ENCODE measurements around the gene ALPG.
"Not testable (repeated sequence)": the region's sequence is repeated elsewhere in the genome, so short reads cannot be mapped to it uniquely, and the experiment has no call there.

Gene ALPG

GRCh38 chr2:232406556-232407310 lies at the start of gene ALPG:
Gene ALPG, plus strand, starts transcription at chr2:232406844. Its CDS starts 51 bp downstream, at chr2:232406895.
- no peak for DNase-seq (ENCODE audit: extremely low read depth in 1 of 2, low read depth in 1 of 2)

- DNase-seq (ENCODE audit: extremely low read depth in 1 of 2, low read depth in 1 of 2), result no peak
Observed at GRCh38 chr2:232361646-232362045, 45.0 kb upstream of the ALPG start.

- no peak for DNase-seq (ENCODE audit: extremely low read depth in 1 of 2, low read depth in 1 of 2)
Observed at GRCh38 chr2:232362174-232362900, 44.3 kb upstream of the ALPG start.

- not testable (repeated sequence) for DNase-seq (ENCODE audit: extremely low read depth in 1 of 2, low read depth in 1 of 2)
Observed at GRCh38 chr2:232363064-232363783, 43.4 kb upstream of the ALPG start.

GRCh38 chr2:232363784-232364615 lies 42.6 kb upstream of the ALPG start:
- no peak for DNase-seq (ENCODE audit: extremely low read depth in 1 of 2, low read depth in 1 of 2)

GRCh38 chr2:232364806-232365594 lies 41.6 kb upstream of the ALPG start:
- not testable (repeated sequence) for DNase-seq (ENCODE audit: extremely low read depth in 1 of 2, low read depth in 1 of 2)

- no peak for DNase-seq (ENCODE audit: extremely low read depth in 1 of 2, low read depth in 1 of 2)
Observed at GRCh38 chr2:232365621-232366321, 40.9 kb upstream of the ALPG start.

- DNase-seq (ENCODE audit: extremely low read depth in 1 of 2, low read depth in 1 of 2), result not testable (repeated sequence)
Observed at GRCh38 chr2:232366461-232366860, 40.2 kb upstream of the ALPG start.

- no peak for DNase-seq (ENCODE audit: extremely low read depth in 1 of 2, low read depth in 1 of 2)
Observed at GRCh38 chr2:232367016-232367415, 39.6 kb upstream of the ALPG start.

GRCh38 chr2:232367591-232368233 lies 38.9 kb upstream of the ALPG start:
- no peak for DNase-seq (ENCODE audit: extremely low read depth in 1 of 2, low read depth in 1 of 2)

GRCh38 chr2:232368311-232368731 lies 38.3 kb upstream of the ALPG start:
- DNase-seq (ENCODE audit: extremely low read depth in 1 of 2, low read depth in 1 of 2), result no peak

- DNase-seq (ENCODE audit: extremely low read depth in 1 of 2, low read depth in 1 of 2), result no peak
Observed at GRCh38 chr2:232369126-232369951, 37.3 kb upstream of the ALPG start.

- not testable (repeated sequence) for DNase-seq (ENCODE audit: extremely low read depth in 1 of 2, low read depth in 1 of 2)
Observed at GRCh38 chr2:232370007-232370406, 36.6 kb upstream of the ALPG start.

GRCh38 chr2:232372231-232373208 lies 34.1 kb upstream of the ALPG start:
- DNase-seq (ENCODE audit: extremely low read depth in 1 of 2, low read depth in 1 of 2), result no peak

GRCh38 chr2:232374356-232374755 lies 32.3 kb upstream of the ALPG start:
- no peak for DNase-seq (ENCODE audit: extremely low read depth in 1 of 2, low read depth in 1 of 2)

GRCh38 chr2:232375164-232375563 lies 31.5 kb upstream of the ALPG start:
- no peak for DNase-seq (ENCODE audit: extremely low read depth in 1 of 2, low read depth in 1 of 2)

GRCh38 chr2:232376260-232376659 lies 30.4 kb upstream of the ALPG start:
- no peak for DNase-seq (ENCODE audit: extremely low read depth in 1 of 2, low read depth in 1 of 2)

Measured in activated CD8-positive, alpha-beta memory T cell treated with anti-CD3 and anti-CD28 coated beads for 1 hour (primary cell).